GM19397 (cell line): Measurements from ENCODE around the gene GPHN.
A peak's percentile ranks its signal among the peaks of the same experiment; 100 is the strongest.

Experiments used
- ATAC-seq: cut with Tn5 transposase; IDR thresholded peaks from one replicate; pipeline ENCODE4 v1.9.1; 2021; ENCODE audit warnings: mild to moderate bottlenecking, moderate library complexity; ENCODE audit not compliant: unreplicated experiment

Gene GPHN

DNA sequence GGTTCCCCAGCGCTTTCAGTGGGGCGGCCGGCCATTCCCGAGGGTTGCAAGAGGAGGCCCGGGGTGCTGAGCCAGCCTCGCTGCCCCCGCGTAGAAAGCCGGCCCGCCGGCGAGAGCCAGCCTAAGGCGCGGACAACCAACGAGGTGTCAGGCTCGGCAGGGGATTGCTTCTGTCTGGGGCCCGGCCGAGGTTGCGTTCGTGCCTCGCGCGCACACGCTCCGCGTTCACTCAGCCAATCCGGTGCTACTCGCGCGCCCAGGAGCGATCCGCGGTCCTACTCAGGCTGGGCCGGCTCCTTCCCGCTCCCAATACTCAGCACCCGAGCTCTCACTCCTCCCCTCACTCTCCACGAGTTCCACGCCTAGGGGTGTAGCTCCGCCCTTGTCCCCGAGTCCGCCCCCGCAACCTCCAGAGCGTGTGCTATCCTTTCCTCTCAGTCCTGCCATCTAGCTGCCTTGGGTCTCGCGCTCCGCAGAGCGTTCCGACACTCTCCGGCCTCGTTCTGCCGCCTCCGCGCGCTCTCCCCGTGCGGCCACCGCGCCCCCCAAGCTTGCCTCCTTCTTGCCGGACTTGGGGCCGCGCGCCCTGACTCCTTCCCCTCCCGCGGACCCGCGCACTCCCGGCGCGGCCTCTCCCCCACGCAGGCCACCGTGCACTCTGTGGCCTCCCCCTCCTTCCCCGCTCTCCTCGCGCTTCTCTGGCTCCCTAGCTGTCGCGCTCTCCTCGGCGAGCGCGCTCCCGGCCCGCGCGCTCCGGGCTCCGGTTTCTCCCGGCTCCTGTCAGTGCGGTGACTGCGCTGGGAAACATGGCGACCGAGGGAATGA is at the start of gene GPHN:
Gene GPHN, plus strand, starts transcription at position 426 of the 825 bp plus-strand sequence.
- ATAC-seq: peak; percentile 83

DNA sequence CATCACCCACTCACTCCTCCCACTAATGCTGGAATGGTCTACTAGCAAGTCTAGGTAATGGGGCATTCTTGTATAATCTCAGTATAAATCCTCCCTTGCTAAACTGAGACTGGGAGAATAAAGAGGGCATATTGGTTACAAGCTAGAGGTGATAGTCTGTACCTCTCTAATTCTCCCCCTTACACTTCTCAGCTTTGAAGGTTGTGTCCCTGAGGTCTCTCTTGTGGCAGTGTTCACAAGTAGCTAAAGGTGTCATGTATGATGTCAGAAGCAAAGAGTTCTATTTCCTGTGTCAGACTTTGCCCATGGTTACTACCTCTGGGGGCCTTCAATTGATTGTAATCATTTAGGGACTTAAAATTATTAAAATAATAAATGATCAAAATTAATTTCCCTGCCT is 48.3 kb upstream of the GPHN start:
- ATAC-seq: no peak

DNA sequence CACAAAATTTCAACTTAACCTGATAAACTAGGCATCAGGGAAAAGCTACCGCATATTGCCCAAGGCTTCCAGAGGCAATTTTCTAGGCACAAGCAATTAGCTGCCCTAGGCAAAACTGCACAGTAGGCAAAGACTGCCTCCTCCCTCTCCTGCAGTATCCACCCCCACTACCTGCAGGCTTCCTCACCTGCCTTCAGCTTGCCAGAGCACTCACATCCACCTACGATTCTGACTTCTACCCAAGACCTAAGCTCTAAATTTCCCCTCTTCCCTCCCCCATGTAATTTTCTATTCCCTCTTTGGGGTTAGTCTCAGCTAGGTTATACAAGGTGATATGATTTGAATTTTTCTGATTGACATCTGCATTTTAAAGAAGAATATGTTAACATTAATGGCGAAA is 43.7 kb upstream of the GPHN start:
- ATAC-seq: no peak

DNA sequence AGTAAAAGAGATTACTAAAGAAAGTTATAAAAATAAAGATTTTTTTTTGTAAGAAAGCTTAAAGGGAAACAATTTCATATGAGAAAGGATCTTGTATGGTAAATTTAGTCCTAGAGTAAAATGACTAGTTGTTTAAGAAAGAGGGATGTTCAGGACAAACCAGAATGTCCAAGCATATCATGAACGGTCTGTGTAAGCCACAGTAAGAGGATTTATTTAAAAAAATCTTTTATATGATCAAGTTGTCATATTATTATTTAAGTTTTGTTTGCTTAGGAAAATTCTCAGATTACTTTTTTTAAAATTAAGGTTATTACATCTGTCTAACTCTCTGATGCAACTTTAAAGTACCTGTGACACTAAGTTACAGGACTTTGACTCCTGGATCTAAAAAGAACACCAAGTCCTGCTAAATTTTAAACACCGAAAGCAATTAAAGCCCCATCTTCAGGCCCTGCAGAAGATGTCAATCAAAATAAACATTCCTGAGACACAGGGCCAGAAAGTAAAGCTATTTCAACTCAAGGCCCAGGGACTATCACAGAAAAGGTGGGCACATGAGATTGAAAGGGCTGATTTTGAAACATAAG is 39.1 kb upstream of the GPHN start:
- no peak for ATAC-seq

DNA sequence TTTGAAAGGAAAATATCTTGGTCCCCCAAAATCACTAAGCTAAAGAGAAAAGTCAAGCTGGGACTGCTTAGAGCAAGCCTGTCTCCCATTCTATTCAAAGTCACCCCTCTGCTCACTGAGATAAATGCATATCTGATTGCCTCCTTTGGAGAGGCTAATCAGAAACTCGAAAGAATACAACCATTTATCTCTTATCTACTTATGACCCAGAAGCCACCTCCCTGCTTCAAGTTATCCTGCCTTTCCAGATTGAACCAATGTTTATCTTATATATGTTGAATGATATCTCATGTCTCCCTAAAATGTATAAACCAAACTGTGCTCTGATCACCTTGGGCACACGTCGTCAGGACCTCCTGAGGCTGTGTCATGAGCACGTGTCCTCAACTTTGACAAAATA is 36.4 kb upstream of the GPHN start:
- ATAC-seq: no peak

DNA sequence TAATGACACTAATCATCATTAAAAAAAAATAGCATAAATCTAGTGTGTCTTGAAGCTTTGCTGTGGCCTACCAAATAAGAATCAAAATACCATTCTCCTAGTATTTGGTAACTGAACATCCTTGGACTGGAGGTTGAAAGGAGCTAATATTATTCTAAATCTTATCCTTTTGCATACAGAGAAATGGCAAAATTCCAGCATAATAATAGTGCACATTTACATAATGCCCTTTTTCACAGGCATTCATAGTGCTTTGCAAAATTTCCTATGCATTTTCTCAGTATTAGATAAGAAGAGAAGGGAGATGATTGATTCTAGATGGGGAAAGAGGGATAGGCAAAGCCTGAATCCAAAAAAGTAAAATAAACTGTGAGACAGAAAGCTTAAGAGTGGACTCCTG is 35.7 kb upstream of the GPHN start:
- ATAC-seq: no peak

DNA sequence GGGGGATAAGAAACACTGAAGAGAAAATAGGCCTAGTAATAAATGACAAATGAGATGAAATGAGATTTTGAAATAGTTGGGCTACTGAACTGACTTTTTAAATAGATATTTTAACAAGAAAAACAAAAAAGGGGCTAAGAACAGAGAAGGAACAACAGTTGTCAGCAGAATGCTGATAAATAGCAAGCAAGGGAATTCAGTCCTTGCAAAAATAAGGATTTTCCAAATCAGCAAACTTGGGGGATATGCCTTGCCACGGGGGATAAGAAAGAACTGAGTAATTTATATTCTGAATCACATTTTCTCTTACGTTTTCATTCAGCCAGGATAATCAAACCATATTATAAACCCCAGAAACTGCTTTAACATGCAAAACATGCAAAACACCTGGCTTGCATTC is 34.7 kb upstream of the GPHN start:
- no peak for ATAC-seq

DNA sequence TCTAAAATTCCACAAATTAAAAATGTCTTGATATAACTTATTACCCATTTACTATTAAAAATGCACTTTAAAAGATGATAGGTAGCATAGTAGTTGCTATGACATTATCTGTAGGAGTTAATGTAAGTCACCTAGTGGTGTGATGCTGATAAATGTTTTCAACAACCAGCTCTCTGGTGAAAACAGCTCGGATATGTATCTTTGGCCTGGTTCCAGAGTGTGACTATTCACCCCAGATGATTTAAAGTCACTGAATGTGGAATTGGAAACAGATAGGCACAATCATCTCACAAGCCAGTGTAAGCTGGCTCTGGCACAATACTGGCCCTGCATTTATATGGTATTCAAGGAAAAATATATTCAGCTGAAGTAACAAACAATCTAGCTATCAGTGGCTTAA is 31.0 kb upstream of the GPHN start:
- no peak for ATAC-seq

DNA sequence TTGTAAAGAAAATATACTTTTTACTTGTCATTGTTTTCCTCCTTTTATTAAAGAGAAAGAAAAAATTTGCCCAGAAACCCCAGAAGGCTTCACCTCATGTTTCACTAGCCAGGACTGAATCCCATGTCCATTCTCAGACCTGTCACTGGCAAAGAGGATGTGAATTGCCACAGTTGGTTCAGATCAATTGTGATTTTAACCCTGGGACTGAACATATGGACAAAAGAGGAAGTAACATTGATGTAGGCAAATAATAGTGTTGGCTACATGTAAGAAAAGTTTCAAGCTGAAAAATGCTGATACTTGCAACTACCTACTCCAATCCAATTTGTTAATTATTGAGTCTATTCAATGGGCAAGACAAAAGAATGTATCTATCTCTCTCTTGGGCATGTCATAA is 30.4 kb upstream of the GPHN start:
- ATAC-seq: no peak

DNA sequence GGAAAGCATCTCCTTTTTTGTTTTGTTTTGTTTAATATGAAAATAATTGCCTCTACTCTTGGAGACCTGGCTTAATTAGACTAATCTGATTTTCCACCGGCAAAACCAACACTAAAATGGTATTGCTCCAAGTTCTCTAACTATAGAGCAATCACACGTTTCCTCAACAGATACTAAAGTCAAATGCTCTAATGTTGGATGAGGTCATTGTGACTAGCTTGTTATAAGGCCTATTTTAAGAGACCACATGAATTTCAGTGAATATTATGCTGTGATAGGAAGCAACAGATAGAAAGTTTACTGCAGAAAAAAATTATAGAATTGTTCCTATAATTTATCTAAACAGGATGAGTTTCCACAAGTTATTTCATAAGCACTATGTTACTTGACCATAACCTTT is 25.1 kb upstream of the GPHN start:
- ATAC-seq: no peak

DNA sequence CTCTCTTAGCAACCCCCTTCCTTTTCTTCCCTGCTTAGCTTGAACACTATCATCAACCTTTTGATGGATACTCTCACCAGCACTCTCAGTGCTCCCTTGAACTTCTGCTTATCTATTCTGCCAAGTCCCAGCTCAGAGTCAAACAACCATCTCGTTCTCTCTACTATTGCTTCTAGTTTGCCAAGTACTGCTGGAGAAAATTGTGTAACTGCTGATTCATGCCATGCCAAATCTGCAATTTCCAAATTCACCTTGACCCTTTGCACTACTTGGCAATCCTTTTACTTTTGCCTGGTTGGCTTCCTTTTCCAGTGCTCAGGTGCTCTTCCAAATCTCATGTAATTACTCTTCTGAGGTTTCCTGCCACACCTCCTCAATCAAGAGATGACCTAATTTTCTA is 24.6 kb upstream of the GPHN start:
- no peak for ATAC-seq

DNA sequence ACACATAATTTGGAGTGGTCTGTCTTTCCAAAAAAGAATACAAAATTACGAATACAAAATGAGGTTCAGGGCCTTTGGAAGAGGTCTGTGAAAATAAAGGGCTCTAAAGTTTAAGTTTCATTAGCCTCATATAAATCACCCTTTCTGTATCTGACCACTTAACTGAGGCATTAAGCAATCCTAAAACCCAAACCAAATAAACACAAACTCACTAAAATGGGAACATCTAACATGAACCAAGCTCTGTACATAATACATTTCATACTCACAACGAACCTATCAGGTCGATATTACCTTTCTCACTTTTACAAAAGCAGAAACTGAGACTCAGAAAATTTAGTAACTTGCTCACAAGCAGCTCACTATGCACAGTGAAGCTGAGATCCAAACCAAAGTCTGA is 22.9 kb upstream of the GPHN start:
- ATAC-seq: no peak

DNA sequence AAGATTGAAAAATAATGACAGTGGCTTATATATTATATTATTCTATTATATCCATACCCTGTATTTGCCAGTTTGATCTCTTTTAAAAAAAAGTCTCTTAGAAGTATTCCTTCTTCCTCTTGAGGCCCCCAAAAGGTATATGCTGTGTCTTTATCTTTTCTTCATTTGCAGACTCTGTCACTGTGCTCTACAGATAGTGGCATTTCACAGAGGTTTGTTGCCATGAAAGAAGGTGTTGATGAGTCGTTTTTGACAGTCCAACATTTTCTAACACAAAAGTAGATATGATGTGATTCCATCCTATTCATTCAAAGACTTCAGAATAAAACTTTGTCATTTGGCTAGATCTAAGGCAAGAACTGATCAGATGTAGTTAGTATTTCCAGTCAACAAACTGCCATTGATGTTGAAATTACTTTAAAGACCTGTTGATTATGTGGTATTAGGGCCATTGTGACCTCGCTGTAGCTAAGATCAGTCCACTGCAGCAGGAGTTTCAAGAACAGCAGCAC is 22.0 kb upstream of the GPHN start, which contains the start of gene CCDC196:
Gene CCDC196, plus strand, starts transcription at position 462 of the 512 bp plus-strand sequence. CDS start 132 bp downstream, outside the sequence.
- ATAC-seq: no peak

DNA sequence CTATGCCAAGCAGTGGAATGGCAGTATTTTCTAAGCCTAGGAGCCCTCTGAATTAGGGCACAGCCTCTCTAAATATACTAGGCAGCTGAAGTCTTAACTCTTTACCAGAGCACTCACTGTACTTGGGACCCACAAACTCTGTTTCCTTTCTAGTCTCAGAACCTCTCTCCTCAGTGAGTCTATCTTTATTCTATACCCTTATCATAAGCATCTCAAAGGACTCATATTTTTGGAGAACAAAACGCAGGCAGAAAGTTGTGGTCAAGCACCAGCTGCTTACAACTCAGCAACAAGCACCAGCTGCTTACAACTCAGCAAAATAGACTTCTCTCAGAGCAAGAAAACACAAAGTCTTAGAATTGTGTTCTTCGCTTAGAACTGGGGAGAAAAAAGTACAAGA is 20.8 kb upstream of the GPHN start:
- no peak for ATAC-seq

DNA sequence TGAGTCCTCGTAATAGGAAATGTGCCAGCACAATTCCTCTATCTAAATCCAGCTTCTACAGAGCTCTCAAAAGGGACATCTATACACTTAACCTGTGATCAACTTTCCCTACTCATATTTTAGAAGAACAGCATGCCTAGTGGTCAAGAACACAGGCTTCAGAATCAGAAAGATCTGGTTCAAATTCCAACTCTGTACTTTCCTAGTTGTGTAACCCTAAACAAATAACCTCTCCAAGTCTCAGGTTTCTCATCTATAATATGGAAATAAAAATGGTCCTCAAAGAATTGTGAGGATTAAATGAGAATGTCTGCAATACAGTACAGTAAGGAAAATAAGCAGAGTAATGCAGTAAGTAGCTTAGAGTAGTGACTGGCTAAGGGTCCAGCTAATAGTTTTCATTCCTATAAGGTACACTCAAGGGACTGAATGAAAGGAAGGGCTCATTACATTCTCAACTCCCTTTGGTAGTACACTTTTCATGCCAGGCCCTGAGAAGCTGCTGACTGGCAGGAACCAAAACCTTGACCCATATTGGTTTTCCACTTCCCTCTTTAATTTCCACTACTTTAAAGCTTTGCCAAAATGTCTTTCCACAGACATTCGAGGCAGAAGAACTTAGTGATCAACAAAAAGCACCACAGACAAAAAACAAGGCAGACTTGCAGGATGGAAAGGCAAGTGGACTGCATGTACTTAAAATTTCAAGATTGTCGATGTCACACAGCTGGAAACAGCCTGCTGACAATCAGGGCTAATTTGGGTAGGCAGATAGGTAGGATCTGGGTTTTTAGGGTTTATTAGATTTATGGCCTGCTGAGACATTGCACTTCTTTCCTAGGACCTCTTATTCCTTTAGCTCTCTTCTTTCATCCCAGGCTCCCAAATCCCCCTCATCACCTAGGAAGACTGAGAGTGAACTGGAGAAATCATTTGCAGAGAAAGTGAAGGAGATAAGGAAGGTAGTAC is 17.5 kb upstream of the GPHN start:
- ATAC-seq: no peak

DNA sequence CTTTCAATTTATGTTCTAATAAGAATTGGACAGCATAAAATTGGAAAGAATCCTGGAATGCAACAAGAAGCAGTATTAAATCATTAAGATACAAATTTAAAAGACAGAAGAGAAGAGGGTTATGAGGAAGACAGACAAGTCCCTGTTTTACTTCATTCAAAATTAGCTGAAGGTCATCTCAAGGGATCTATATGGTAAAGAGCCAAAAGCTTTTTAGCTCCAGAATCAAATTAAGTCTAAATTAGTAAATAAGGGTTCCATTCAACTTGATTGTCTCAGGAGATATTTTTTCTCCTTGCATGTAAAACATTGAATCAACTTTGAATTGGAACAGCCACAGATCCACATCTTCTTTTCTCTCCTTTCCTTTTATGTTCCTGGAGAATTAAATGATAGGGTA is 14.2 kb upstream of the GPHN start:
- ATAC-seq: no peak

DNA sequence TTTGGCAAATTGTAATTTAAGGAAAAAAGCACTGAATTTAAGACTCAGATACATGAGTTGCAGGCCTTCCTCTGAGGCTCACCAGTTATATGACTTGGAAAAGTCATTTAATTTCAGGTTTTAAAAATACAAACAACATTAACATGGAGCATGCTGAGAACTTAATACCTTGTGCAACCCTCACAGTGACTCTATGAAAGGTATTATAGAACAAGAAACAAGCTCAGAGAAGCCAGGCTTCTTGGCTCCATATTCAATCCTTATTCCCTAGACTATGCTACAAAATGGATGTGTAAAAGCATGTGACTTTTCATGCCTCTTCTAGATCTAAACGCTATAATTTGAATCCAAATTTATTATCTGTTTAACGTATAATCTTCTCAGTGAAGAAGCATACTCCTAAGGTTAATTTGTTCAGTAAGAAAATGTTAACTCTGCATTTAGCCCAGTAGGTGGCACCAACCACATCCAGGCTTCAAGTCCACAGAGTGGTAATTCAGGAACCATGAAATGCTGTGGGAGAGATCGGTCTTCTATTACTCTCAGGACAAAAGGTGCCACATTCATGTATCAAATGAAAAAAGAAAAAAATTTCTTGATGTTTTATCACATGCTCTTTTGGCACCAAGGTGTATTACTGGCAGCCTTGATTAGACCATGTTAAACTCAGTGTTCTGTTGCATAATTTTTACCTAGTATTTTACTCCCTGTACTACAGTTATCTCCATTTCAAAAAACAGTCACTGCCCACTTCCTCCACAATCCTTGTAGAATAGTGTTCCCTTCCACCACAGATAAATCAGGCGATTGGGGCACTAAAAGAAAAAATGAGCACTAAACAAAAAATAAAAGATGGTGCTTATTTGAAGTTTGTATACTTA is 12.5 kb upstream of the GPHN start:
- ATAC-seq: peak; percentile 74

DNA sequence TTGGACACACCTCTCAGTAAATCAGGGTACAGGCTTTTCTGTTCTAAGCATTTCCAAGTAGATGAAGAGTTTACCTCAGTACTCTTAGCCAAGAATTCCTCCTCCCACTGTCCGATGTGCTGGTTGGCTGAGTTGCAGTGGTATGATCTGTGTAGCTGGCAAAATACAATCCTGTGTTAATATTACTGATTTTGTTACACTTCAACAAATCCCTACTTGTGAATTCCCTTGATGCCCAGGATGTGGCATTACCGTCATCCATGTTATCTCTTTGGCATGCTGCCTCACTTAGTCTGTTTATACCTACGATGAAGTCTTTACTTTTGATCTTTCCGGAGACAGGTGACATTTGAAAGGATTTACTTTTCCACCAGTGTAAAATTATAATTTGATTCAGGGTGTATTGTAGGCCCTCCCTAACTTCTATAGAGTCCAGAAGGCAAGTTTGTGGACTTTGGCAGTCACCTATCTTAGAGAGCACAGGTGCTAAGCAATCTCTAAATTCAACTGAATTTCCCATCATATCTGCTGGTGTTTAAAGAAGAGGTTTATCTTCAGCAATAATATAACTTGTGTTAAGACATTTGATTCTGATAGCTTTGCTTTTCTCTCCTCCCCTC is 11.6 kb upstream of the GPHN start:
- no peak for ATAC-seq

DNA sequence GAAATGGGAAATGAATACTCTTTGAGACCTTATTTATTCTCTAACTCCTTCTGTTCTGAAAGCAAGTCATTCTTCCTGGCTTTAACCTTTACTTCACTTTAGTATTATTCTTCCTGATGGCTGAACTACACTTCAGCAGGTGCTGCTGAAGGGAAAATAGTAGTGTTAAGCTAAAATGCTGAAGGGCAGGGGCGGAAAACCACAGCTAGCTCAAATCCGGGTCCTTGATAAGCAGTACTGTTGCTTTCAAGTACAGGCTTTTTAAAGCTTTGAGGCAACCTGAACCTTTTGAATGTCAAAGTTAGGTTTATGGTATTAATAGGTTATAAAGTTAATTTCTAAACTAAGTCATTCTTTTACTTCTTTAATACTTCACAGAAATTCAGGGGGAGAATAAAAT is 11.0 kb upstream of the GPHN start:
- ATAC-seq: no peak

DNA sequence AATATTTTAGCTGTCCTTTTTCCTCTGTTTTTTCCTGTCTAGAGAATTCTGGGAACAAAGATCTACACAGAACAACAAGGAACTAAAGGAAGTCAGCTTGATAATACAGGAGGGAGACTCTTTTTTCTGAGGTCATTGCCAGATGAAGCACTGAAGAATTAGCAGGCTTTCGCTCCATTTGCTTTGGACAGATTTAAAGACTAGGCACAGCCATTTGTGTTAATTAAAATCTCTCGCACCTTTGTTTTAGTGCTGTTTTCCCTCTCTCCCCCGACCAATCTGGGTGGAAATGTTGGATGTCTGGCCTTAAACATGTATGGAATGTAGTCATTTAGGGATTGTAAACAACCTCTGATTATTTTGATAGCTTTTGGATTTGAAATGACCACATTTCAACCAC is 9.6 kb upstream of the GPHN start:
- ATAC-seq: no peak
